ENCODE results near the gene GAB1.
A peak's percentile ranks its signal among the peaks of the same experiment; 100 is the strongest.

The GAB1 gene

DNA sequence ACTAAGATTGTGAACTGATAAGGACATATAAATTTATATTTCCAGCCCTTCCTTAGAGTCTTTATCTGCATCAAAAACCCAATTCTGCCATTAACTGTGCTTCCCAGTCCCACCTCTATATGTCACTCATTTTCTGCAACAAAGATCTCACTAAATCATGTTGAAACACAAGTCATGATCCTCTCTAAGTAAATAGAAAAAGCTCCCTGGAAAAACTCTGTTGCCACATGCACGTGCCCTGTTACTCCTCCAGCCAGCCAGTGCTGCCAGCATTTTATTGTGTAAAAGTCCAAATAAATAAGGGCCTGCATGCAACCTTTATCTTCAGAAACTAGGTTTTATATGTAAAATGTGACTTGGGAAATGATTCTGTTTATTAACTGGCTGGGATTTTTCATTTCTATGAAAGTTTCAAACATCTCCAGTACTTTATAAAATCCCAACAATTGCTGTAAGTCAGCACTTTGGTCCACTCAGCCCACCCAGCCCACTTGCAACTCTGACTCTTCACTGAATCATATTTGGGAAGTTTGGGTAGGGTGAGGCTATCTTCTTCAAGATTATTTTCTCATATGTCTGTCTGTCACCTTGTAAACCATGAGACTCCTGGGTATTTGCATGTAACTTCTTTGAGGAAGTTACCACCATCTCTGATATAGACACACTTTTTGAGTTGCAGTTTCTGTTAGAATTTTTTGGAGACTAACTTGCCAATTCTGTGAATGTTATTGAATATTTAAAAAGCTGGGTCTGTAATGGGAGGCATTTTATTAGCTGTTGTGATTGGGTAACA, 136.9 kb downstream of the GAB1 start:
- DNase-seq (ENCODE audit: extremely low spot score): peak; percentile 31
- POLR2A ChIA-PET: no interaction called here
- no peak for TF ChIP-seq CTCF (IDR thresholded peaks at IDR 0.05; ENCODE audit: control extremely low read depth, extremely low read depth, low read depth, missing control alignments)
- CTCF ChIA-PET: interaction anchor here (0.8 to 1.9 kb wide), 4 partner anchors 13 to 138 kb away, joined by 3 to 6 read pairs (median 3); no protein-coding TSS in a partner anchor

DNA sequence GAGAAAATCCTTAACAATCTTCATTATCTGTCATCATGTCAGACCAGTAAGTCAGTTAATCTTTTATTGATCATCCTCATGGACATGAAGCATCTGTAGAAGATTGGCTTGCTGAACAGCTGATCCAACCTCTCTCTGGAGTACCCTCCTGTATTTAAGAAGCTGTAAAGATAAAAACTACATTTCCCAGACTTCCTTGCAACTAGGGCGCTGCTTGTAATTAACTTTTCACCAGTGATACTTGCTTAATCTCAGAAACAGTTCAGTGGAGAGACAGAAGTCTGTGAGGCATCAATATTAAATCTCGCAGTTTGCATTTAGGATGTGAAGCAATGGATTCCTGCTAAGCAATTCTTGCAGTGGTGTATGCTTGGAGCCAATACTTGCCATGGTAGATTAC, 140.8 kb downstream of the GAB1 start:
- ChIA-PET CTCF (interaction anchor here (1.1 to 2.1 kb wide), 2 partner anchors 8 to 101 kb away, joined by 4 to 8 read pairs; no protein-coding TSS in a partner anchor), POLR2A (no interaction called here)
- DNase-seq (ENCODE audit: extremely low spot score): no peak
- TF ChIP-seq CTCF (IDR thresholded peaks at IDR 0.05; ENCODE audit: control extremely low read depth, extremely low read depth, low read depth, missing control alignments): no peak

GRCh38 chr4:143481361-143481760, 144.7 kb downstream of the GAB1 start:
- ChIA-PET POLR2A (no interaction called here), CTCF (no interaction called here)
- TF ChIP-seq CTCF (IDR thresholded peaks at IDR 0.05; ENCODE audit: control extremely low read depth, extremely low read depth, low read depth, missing control alignments): no peak
- DNase-seq (ENCODE audit: extremely low spot score): no peak

DNA sequence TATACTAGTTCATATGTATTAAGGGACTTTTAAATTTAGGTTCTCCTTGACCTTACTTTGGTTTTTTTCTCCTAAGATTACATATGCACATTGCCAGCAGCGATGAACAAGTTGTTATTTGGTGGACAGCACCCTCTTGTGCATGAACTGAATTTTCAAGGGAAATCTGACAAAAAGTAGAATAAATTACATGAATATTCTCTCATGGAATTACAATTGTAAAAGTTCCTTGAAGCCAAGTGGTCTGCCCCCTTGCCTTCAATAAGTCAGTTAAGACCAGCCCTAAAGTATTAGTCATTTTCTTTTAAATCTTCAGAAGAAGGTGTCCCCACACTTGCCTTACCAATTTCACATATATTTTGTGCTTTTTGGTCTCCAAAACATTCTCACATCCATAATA, 146.2 kb downstream of the GAB1 start:
- CTCF ChIA-PET: interaction anchor here (0.7 to 1.4 kb wide), 6 partner anchors 16 to 503 kb away, joined by 3 to 5 read pairs (median 3); no protein-coding TSS in a partner anchor
- POLR2A ChIA-PET: no interaction called here
- peak; percentile 58 for TF ChIP-seq CTCF (IDR thresholded peaks at IDR 0.05; ENCODE audit: control extremely low read depth, extremely low read depth, low read depth, missing control alignments)
- DNase-seq (ENCODE audit: extremely low spot score): peak; percentile 31

DNA sequence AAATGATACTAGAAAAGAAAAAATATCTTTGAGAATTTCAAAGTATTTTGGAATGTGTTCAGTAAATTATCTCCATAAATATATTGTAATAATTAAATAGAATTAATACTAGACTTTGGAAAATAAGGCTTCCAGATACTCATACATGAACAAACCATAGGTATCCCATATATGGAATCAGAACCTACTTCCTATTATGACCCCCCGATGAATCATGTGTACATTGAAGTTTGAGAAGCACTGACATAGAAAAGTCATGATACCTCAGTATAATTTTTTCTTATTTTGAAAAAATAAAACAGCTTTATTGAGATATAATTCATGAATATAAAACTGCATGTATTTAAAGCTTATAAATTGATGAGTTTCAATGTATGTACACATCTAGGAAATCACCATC, 149.6 kb downstream of the GAB1 start:
- ChIA-PET CTCF (interaction anchor here (1.0 kb wide), 1 partner anchor 16 kb away, joined by 4 read pairs; no protein-coding TSS in a partner anchor), POLR2A (no interaction called here)

GRCh38 chr4:143488687-143489086, 152.0 kb downstream of the GAB1 start:
- DNase-seq (ENCODE audit: extremely low spot score): no peak
- ChIA-PET POLR2A (no interaction called here), CTCF (no interaction called here)
- TF ChIP-seq CTCF (IDR thresholded peaks at IDR 0.05; ENCODE audit: control extremely low read depth, extremely low read depth, low read depth, missing control alignments): no peak

More for the DNA sequence above, 149.6 kb downstream of the GAB1 start:
- no peak for DNase-seq (ENCODE audit: extremely low spot score)
- TF ChIP-seq CTCF (IDR thresholded peaks at IDR 0.05; ENCODE audit: control extremely low read depth, extremely low read depth, low read depth, missing control alignments): no peak

Data from GM10248 (cell line).